ENCODE data around the gene CD81.

- TF ChIP-seq CTCF (conservative IDR thresholded peaks at IDR 0.05; ENCODE audit: low read length), result no peak
- TF ChIP-seq EZH2phosphoT487 (IDR thresholded peaks at IDR 0.05; ENCODE audit: borderline replicate concordance), result no peak
These were observed 19.9 kb downstream of the CD81 start for GRCh38 chr11:2397005-2397404.

All from Loucy (cell line).